NCI-H2171 treated with DMSO at 0.1 percent for 48 hours (cell line): ENCODE data around the gene SFT2D1.

ENCODE experiments used
- DNase-seq: peaks from one replicate; lab custom pipeline; 2025; lab: John Stamatoyannopoulos, UW

SFT2D1 gene

GRCh38 chr6:166333172-166333995 lies 9.0 kb downstream of the SFT2D1 start:
- no peak for DNase-seq

GRCh38 chr6:166331503-166332415 lies 10.6 kb downstream of the SFT2D1 start:
- no peak for DNase-seq

GRCh38 chr6:166330612-166331011 lies 11.7 kb downstream of the SFT2D1 start:
- no peak for DNase-seq

- DNase-seq = no peak
Measured at GRCh38 chr6:166325383-166326042, 16.8 kb downstream of the SFT2D1 start.

- no peak for DNase-seq
Measured at GRCh38 chr6:166323395-166323794, 18.9 kb downstream of the SFT2D1 start.

- DNase-seq = no peak
Measured at GRCh38 chr6:166318649-166319600, 23.4 kb downstream of the SFT2D1 start.

- no peak for DNase-seq
Measured at GRCh38 chr6:166318227-166318626, 24.1 kb downstream of the SFT2D1 start.

GRCh38 chr6:166317261-166318212 lies 24.8 kb downstream of the SFT2D1 start:
- no peak for DNase-seq

GRCh38 chr6:166315436-166315835 lies 26.9 kb downstream of the SFT2D1 start:
- no peak for DNase-seq

GRCh38 chr6:166314454-166314853 lies 27.9 kb downstream of the SFT2D1 start:
- no peak for DNase-seq

- peak; percentile 31 for DNase-seq
Measured at GRCh38 chr6:166313255-166314070, 28.9 kb downstream of the SFT2D1 start.

- DNase-seq = no peak
Measured at GRCh38 chr6:166312832-166313231, 29.5 kb downstream of the SFT2D1 start.

GRCh38 chr6:166310634-166311033 lies 31.7 kb downstream of the SFT2D1 start:
- DNase-seq = no peak

- no peak for DNase-seq
Measured at GRCh38 chr6:166309977-166310376, 32.4 kb downstream of the SFT2D1 start.

- DNase-seq = no peak
Measured at GRCh38 chr6:166308769-166309589, 33.4 kb downstream of the SFT2D1 start.

GRCh38 chr6:166308033-166308768 lies 34.1 kb downstream of the SFT2D1 start, which contains the start of gene PRR18:
Gene PRR18, minus strand, starts transcription at chr6:166308392. Its CDS starts 250 bp downstream, at chr6:166308142.
- DNase-seq = peak; percentile 31
